G401.6 (cell line): ENCODE measurements around the gene ZXDA.
A peak's percentile ranks its signal among the peaks of the same experiment; 100 is the strongest.
"Not testable (repeated sequence)": the region's sequence is repeated elsewhere in the genome, so short reads cannot be mapped to it uniquely, and the experiment has no call there.

Experiments used
- FAIRE-seq: peaks from 2 replicates; lab custom pipeline; 2012; peaks lifted over from hg19 to GRCh38; lab: Jason Lieb, UNC

The ZXDA gene, protein sequence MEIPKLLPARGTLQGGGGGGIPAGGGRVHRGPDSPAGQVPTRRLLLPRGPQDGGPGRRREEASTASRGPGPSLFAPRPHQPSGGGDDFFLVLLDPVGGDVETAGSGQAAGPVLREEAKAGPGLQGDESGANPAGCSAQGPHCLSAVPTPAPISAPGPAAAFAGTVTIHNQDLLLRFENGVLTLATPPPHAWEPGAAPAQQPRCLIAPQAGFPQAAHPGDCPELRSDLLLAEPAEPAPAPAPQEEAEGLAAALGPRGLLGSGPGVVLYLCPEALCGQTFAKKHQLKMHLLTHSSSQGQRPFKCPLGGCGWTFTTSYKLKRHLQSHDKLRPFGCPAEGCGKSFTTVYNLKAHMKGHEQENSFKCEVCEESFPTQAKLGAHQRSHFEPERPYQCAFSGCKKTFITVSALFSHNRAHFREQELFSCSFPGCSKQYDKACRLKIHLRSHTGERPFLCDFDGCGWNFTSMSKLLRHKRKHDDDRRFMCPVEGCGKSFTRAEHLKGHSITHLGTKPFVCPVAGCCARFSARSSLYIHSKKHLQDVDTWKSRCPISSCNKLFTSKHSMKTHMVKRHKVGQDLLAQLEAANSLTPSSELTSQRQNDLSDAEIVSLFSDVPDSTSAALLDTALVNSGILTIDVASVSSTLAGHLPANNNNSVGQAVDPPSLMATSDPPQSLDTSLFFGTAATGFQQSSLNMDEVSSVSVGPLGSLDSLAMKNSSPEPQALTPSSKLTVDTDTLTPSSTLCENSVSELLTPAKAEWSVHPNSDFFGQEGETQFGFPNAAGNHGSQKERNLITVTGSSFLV

DNA sequence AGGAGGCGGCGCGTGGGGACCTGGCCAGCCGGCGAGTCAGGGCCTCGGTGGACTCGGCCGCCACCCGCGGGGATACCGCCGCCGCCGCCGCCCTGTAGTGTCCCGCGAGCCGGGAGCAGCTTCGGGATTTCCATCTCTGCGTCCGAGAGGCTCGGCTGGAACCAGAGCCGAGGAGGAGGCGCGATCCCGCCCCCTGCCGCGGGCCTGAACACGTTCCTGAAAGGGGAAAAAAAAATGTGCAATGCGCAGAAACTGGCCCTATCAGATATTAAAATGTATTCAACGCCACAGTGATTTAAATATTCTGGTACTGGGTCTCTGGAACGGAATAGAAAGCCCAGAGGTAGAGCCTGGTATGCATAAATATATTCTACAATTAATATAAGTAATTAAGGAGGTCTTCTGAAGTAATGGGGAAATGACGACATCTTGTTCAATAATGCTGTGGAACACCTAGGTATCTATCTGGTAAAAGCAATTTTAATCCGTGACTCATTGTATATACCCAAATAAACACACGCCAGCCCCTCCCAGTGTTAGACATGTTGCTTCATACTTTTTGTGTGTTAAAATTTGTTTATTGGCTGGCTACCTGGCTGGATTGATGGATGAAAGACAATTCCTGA is at the start of gene ZXDA:
ZXDA (minus strand) TSS at position 172 of the 626 bp plus-strand sequence; CDS start at position 134, 38 bp downstream.
- FAIRE-seq: not testable (repeated sequence)

DNA sequence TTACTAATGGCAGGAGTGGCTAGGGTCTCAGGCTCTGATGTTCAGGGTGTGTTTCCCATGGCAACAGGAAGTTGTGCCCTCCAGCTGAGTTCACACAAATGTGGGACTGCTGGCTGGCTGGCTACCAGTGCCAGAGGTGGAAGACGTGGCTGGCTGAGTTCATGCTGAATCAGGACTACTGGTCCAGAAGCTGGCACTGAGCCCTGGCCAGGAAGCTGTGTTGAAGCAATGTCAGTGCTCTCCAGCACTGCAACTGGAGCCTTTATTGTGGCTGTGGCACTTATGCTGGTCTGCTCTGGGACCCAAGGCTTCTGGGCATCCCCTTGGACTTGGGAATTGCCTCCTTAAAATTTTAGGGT is 42.0 kb upstream of the ZXDA start:
- no peak for FAIRE-seq

DNA sequence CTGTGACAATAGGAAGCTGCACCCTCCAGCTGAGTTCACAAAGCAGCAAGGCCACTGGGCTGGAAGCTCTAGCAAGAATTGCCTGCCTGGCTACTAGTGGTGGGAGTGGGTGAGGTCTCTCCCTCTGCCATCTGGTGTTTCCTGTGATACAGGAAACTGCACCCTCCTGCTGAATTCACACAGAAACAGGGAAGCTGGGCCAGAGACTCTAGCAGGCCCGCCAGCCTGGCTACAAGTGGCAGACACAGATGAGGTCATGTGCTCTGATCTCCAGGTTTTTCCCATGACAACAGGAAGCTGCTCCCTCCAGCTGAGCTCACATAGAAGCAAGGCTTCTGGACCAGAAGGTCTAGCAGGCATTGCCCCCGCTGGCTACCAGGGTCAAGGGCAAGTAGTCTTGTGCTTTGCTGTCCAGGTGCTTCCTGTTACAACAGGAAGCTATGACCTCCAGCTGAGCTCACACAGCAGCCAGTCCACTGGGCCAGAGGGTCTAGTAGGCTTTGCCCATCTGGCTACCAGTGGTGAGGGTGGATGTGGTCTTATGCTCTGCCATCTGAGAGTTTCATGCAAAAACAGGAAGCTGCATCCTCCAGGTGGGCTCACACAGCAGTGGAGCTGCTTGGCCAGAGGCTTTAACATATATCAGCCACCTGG is 41.5 kb upstream of the ZXDA start:
- FAIRE-seq: no peak

DNA sequence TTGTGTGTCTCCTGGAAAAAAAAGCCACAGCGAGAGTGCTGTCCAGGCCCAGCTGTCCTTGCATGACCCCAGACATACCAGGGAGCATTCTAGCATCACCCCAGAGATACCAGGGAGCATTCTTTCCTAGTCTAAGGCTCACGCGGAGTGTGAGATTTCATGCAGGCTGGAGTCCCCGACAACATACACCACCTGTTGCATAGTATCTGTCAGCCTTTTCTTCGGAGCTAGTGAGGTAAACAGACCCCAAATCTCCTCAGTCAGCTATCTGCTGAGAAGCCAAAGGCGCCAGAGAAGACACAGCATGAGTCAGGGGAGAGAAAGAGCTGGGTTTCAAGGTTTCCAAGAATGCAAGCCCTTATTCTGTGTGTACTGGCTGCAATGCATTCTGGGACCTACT is 23.1 kb upstream of the ZXDA start:
- no peak for FAIRE-seq

DNA sequence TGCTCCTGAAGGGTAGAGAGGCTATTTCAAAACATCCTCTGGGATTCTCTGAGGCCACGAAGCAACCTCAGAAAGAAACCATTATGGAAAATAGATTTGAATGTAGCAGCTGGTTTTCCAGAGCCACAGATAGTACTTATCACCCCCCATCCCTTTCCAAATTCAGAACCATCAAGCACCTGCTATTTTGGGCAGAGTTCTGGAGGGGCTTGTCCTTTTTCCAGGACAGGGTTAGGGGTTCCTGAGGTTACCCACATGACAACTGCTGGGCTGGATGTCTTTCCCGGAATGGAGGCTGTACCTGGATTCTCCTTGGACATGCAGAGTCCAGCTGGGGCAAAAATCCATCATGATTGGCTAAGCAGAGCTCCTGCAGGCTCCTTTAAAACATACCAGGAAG is 22.0 kb upstream of the ZXDA start:
- no peak for FAIRE-seq

DNA sequence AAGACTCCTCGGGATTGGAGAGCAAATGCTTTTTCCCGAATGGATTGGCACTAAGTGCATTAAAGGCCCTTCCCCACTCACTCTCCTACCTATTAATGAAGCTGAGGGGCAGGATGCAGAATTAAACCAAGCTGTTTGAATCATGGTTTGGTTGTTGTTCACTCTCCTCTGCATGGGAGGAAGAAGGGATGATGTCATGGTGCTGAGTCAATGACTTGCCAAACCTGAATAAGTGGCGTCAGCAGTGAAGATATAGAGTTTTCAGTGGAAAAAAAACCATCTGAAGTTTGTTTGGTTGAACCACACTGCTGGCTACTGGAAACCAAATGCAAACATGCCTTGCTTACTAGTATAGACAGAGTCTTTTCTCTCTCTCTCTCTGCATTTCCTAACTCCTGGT is 19.8 kb upstream of the ZXDA start:
- FAIRE-seq: no peak

DNA sequence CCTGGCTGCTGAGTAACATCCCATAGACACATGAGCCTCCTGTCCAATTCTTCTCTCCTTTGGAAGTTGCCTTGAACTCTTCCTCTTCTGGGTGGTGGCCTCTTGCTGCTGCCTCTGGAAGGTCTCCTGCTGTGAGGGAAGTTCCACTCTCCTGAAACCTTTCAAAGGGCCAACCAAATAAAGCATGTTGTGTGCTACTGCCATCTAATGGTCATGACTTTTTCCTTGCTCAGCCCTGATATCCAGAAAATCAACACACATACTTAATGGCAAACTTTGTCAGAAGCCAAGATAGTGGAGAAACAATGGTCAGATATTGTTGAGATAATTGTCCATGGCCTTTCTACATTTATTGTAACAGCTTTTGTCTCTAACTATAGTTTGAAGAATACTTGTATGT is 19.1 kb upstream of the ZXDA start:
- no peak for FAIRE-seq

DNA sequence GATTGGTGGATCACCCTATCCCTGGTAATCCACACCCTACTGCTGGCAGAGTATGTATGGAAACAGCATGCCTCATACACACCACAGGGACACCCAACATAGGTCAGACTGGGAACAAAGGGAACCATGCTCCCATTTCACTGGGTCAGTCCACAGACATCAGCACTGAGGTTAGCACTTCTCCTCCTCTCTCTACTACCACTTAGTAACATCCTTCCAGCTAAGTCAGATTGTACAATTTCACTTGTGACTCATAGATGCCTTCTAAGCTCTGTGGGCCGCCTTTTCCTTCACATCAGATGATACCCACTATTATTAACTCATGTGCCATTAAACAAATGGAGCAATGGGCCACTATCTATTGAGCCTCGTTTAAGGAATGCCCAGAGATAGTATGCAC is 15.5 kb upstream of the ZXDA start:
- no peak for FAIRE-seq

DNA sequence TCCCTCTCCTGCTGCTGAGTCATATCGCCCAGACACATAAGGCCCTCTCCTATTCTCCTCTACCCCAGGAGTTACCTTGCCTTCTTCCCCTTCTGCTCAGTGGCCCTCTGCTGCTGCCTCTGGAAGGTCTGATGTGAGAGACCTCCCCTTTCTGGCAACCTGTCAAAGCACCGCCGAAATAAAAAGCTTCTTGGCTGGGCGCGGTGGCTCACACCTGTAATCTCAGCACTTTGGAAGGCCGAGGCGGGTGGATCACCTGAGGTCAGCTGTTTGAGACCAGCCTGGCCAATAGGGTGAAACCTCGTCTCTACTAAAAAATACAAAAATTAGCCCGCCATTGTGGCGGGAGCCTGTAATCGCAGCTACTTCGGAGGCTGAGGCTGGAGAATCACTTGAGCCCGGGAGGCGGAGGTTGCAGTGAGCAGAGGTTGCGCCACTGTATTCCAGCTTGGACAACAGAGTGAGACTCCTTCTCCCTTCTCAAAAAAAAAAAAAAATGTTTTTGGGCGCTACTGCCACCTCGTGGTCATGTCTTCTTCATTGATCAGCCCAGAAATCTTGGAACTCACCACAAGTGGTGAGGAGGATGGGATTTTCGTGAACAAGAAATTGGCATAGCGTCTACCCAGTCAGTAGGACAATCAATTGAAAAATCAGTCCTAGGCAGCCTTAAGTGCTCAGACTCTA is 8.6 kb upstream of the ZXDA start:
- no peak for FAIRE-seq

DNA sequence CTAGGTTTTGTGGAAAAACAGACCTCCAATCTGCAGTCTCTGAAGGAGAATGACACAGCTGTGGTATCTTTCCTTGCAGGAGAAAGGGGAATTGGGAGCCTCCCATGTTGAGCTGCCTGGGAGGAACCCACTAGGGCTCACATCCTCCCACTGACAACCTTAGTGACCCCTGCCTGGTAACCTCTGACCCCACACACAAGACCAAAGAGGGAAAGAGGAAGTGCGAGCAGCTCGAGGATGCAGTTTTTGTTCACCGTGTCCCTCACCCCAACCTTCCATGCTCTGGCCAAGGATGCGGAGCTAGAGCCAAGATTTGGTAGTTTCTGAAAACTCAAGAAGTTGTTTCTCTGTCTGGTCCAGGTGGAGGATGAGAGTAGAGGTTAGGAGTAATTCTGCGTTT is 5.4 kb upstream of the ZXDA start:
- FAIRE-seq: no peak

DNA sequence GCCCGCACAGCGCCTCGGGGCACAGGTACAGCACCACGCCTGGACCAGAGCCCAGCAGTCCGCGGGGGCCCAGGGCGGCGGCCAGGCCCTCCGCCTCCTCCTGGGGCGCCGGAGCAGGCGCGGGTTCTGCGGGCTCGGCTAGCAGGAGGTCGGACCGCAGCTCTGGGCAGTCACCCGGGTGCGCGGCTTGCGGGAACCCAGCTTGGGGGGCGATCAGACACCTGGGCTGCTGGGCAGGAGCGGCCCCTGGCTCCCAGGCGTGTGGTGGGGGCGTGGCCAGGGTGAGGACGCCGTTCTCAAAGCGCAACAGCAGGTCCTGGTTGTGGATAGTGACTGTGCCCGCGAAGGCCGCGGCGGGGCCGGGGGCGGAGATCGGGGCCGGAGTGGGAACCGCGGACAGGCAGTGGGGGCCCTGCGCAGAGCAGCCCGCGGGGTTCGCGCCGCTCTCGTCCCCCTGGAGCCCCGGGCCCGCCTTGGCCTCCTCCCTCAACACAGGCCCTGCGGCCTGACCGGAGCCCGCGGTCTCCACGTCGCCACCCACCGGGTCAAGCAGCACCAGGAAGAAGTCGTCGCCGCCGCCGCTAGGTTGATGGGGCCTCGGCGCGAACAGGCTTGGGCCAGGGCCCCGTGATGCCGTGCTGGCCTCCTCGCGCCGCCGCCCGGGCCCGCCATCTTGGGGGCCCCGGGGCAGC is 517 bp downstream of the ZXDA start:
- not testable (repeated sequence) for FAIRE-seq

DNA sequence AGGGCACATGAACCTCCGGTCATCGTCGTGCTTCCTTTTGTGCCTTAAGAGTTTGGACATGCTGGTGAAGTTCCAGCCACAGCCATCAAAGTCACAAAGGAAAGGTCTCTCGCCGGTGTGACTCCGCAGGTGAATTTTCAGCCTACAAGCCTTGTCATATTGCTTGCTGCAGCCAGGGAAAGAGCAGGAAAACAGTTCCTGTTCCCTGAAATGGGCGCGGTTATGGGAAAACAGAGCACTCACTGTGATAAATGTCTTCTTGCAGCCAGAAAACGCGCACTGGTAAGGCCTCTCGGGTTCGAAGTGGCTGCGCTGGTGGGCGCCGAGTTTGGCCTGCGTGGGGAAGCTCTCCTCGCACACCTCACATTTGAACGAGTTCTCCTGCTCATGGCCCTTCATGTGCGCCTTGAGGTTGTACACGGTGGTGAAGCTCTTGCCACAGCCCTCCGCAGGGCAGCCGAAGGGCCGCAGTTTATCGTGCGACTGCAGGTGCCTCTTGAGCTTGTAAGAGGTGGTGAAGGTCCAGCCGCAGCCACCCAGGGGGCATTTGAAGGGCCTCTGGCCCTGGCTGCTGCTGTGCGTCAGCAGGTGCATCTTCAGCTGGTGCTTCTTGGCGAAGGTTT is 1.2 kb downstream of the ZXDA start:
- FAIRE-seq: not testable (repeated sequence)

DNA sequence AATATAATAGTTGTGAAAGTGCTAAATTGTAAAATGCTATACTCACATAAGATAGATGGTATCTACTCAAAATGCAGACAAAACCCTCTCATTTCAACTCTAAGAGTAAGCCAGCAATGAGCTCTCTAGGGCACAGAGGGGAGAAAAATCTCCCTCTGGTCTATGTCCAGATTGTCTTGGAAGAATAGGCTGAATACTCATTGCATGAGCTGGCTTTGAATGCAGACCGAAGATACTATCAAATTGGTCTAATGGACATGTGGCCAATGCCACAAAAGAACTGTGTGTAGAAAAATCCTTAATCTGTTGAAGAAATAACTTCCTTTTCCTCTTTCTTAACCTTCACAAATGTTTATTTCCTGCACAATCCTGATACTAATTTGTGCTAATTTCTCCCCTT is 3.5 kb downstream of the ZXDA start:
- FAIRE-seq: peak; percentile 28

DNA sequence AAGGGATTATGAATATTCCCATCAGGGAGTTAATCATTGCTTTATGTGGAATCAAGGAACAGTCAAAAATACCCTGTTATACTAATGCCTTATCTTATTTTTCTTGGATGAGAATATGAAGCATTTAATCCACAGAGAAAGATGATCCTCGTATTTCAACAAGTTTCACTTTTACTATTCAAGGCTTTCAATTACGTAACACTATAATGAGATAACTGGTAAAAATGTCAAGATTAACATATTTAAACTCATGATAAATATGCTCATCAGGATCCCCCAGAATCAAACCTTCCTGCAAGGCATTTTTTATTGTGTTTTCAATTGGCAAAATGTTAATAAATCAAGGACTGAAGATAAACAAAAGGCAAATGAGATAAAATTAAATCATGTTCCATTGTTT is 5.1 kb downstream of the ZXDA start:
- FAIRE-seq: no peak

DNA sequence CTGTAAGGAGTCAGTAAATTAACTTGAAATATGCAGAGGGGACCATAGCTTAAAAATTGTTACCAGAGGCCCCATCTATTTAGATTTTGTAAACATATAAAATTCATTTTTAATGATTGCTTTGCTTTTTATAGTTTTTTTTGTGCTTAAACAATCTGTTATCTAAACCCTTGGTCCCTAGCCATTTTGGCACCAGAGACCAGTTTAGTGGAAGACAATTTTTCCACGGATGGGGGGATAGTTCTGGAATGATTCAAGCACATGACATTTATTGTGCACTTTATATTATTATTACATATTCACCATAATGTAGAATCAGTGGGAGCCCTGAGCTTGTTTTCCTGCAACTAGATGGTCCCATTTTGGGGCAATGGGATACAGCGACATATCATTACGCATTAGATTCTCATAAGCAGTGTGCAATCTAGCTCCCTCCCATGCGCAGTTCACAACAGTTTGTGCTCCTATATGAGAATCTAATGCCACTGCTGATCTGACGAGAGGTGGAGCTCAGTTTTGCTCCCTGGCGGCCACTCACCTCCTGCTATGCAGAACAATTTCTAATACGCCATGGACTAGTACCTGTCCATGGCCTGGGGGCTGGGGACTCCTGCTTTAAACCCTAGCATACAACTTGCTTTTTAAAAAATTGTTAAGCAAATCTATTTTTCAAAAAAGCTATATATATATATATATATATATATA is 5.9 kb downstream of the ZXDA start:
- FAIRE-seq: no peak

DNA sequence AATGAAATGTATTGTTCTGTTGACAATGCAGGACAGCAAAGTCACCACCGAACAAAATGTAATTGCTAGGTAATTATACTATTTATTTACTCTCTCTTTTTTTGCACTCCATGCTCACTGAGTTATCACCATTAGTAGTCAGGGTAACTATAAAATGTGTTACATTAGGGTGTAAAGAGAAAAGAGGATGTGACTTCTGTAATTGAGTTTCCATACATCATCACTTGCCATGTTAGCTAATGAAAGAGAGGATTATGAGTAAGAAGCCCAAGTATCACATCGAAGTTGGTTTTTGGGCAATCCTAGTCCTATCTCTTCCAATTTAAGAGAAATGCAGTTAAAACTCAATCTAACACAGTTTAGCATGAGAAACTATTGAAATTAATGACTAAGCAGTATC is 7.6 kb downstream of the ZXDA start:
- FAIRE-seq: no peak

DNA sequence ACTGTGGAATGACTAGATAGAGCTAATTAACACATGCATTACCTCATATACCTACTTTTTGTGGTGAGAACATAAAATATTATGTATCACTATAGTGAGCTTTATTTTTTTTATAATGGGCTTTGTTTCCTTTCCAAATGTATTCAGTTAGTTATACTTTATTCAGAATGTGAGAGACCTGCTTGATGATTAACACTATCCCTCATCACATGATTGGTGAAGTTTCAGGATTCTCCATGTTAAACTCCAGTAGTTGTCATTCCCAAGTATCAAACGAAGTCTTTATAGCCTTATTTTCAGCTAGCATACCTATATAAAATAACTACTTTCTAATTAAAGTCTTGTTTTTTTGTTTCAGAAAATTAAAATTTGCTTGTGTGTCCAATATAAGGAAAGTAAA is 8.8 kb downstream of the ZXDA start:
- peak; percentile 69 for FAIRE-seq

DNA sequence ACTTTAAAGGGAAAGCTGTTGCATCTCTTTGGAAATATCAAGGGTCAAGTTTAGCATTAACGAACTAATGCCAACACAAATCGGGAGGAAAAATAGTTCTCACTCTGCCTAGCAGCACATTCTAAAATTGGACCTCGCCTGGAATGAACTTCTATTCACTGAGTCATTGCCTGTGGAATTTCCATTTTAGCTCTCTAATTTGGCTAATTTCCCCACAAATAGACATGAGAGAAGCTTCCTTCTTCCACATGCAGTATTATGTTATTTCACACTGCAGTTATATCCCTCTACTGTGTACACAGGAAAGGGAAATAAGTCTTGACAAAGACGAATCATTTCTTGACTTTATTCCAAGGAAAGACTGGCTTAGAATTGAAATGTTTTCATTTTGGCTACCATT is 9.3 kb downstream of the ZXDA start:
- no peak for FAIRE-seq

DNA sequence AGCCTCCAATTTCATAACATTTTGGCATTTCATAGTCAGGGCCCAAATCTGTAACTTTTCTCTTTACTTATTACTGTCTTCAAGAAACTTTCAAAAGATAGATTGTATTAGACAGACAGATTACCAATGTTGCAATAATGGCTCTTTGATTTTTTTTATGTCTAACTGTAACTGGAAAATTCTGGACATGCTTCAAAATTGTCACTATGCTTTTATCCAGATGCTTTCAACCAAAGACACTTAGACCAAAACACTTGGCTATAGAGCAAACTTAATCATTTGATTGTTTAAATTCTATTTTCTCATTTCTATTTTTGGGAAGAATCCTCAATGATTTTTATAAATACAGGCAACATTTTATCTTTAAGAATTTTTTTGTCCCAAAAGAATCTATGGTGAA is 10.4 kb downstream of the ZXDA start:
- no peak for FAIRE-seq

DNA sequence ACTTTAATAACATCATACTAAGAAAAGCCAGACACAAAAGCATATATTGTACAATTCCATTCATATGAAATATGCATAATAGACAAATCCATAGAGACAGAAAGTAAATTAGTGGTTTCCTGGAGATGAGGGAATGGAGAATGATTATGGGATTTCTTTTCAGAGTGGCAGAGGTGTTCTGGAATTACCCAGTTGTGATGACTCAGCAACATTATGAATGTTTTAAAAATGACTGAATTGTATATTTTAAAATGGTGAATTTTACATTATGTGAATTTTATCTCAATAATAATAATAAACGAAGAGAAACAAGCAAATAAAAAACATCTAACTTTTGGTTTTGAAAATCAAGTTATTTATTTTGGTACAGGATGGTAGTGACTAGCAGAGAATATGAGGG is 11.2 kb downstream of the ZXDA start:
- no peak for FAIRE-seq
